GM21619 (cell line): Measurements from ENCODE around the gene TRIM25.

Source experiments
- ATAC-seq: cut with Tn5 transposase; IDR thresholded peaks from one replicate; pipeline ENCODE4 v1.9.1; 2021; ENCODE audit not compliant: unreplicated experiment

TRIM25 gene

GRCh38 chr17:56926704-56927103 is 12.9 kb upstream of the TRIM25 start:
- no peak for ATAC-seq

GRCh38 chr17:56926270-56926669 is 12.4 kb upstream of the TRIM25 start:
- no peak for ATAC-seq

GRCh38 chr17:56925088-56925487 is 11.2 kb upstream of the TRIM25 start:
- ATAC-seq = no peak

- ATAC-seq = no peak
Observed at GRCh38 chr17:56919717-56920116, 5.9 kb upstream of the TRIM25 start.

- no peak for ATAC-seq
Observed at GRCh38 chr17:56918916-56919315, 5.1 kb upstream of the TRIM25 start.

- no peak for ATAC-seq
Observed at GRCh38 chr17:56917559-56918296, 3.9 kb upstream of the TRIM25 start.

- no peak for ATAC-seq
Observed at GRCh38 chr17:56914581-56915273, 878 bp upstream of the TRIM25 start.

- ATAC-seq = peak; percentile 31
Observed at GRCh38 chr17:56913353-56913866, 439 bp downstream of the TRIM25 start.

- ATAC-seq = no peak
Observed at GRCh38 chr17:56913000-56913311, 893 bp downstream of the TRIM25 start.

- no peak for ATAC-seq
Observed at GRCh38 chr17:56912105-56912999, 1.5 kb downstream of the TRIM25 start.

GRCh38 chr17:56910509-56911235 is 3.2 kb downstream of the TRIM25 start:
- ATAC-seq = no peak

GRCh38 chr17:56909742-56910508 is 3.9 kb downstream of the TRIM25 start:
- no peak for ATAC-seq

GRCh38 chr17:56908001-56908542 is 5.8 kb downstream of the TRIM25 start:
- peak; percentile 87 for ATAC-seq

- ATAC-seq = no peak
Observed at GRCh38 chr17:56903560-56903959, 10.3 kb downstream of the TRIM25 start.

- ATAC-seq = no peak
Observed at GRCh38 chr17:56902348-56902747, 11.5 kb downstream of the TRIM25 start.

- ATAC-seq = no peak
Observed at GRCh38 chr17:56899403-56899802, 14.4 kb downstream of the TRIM25 start.

GRCh38 chr17:56898874-56899273 is 15.0 kb downstream of the TRIM25 start:
- no peak for ATAC-seq

GRCh38 chr17:56897646-56898424 is 16.0 kb downstream of the TRIM25 start:
- peak; percentile 54 for ATAC-seq

GRCh38 chr17:56896968-56897359 is 16.9 kb downstream of the TRIM25 start:
- ATAC-seq = no peak
